ENCODE measurements around the gene HIGD1B.
"Not testable (repeated sequence)": the region's sequence is repeated elsewhere in the genome, so short reads cannot be mapped to it uniquely, and the experiment has no call there.

HIGD1B gene
- 0 reads per million in 2 donors for total RNA-seq

DNA sequence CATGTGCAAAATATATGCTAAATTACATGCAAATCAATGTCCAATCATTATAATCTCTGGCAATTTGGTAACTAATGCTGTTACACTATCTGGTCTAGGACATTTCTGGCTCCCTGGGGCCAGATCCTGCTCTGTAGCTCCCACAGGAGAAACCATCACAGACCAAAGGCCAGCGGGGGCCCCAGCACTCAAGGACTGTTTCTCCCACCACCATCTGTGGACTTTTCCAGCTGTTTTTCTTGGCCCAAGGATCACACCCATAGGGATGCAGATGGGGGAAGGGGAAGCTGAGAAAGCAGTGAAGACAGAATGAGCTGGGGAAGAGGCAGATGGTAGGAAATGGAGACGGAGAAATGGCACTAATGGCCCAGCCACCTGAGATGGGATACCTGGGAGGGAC lies at the start of gene HIGD1B:
HIGD1B (plus strand) TSS at position 298 of the 400 bp plus-strand sequence. CDS start 270 bp downstream, outside the sequence.
- no peak for DNase-seq

GRCh38 chr17:44798356-44798755 lies 49.3 kb upstream of the HIGD1B start:
- DNase-seq = no peak

DNA sequence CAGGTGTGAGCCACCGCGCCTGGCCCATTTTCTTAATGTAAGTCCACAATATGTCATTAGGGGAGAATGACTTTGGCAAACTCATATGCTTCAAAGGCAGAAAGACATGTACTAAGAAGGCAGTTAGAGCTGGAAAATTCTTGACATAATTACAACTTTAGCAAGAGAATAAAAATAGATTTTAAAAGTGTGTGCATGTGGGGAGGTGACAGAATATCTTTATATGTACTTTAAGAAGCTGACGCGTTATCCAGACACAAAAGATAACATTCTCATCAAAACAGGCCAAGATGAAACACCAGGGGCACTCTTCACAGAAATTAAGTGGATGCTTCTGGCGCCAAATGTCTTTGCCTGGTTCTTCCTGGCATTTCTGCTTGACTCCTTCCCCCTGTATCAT lies 45.8 kb upstream of the HIGD1B start:
- no peak for DNase-seq

- no peak for DNase-seq
Observed at GRCh38 chr17:44804302-44805089, 43.2 kb upstream of the HIGD1B start.

GRCh38 chr17:44807093-44807816 lies 40.4 kb upstream of the HIGD1B start:
- DNase-seq = no peak

GRCh38 chr17:44807817-44808155 lies 39.9 kb upstream of the HIGD1B start:
- no peak for DNase-seq

DNA sequence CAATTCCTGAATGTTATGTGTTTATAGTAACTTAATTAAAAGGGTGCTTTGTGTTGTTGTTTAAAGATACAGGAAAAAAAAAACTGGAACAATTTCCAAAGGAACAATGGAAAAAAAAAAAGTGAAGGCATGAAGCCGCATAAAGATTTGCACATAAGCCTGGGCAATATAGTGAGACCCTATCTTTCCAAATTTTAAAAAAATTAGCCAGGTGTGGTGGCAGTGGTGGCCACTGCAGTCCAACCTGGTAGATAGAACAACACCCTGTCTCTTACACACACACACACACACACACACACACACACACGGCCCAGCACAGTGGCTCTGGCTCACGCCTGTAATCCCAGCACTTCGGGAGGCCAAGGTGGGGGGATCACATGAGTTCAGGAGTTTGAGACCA lies 39.5 kb upstream of the HIGD1B start:
- DNase-seq = no peak

DNA sequence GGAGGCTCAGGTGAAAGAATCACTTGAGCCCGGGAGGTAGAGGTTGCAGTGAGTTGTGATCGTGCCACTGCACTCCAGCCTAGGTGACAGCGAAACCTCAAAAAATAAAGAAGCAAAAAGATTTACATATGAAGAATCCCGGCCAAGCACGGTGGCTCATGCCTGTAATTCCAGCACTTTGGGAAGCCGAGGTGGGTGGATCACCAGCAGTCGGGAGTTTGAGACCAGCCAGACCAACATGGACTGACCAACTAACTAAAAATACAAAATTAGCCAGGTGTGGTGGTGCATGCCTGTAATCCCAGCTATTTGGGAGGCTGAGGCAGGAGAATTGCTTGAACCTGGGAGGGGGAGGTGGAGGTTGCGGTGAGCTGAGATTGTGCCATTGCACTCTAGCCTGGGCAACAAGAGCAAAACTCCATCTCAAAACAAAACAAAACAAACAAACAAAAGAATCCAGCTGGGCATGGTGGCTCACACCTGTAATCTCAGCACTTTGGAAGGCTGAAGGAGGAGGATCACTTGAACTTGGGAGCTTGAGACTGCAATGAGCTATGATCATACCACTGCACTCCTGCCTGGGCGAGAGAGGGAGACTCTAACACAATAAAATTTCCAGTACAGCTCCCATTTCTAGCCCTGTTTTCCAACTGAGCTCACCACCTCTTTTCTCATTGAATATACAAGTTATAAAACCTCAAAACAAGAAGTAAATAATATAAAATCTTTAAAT lies 38.9 kb upstream of the HIGD1B start:
- DNase-seq = not testable (repeated sequence)

- no peak for DNase-seq
Observed at GRCh38 chr17:44812263-44812662, 35.4 kb upstream of the HIGD1B start.

GRCh38 chr17:44818508-44818907 lies 29.2 kb upstream of the HIGD1B start:
- not testable (repeated sequence) for DNase-seq

DNA sequence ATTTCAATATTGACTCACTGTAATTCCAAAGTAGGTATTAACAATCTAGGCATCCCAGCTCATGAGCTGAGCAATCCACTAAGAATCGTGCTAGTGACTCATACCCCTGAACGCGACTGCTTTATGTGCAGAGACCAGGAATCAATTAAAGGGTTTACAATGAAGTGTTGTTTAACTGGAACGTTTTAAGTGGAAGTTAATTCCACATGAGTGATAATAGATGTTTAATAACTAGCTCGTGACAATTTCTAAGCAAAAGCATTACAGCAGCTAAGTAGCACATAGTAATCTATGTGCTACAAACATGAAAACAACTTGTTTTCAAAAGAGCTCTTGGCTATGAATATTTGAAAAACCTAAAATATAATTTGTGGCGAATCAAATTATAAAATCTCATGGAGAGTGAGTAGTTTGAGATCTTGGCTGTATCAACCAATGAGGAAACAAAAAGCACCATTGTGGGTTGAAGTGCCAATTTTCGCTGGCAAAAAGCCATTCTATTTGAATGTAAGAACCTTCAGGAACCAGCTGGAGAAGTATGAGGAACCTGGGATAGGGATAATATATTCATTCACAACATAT lies 27.0 kb upstream of the HIGD1B start:
- DNase-seq = no peak

DNA sequence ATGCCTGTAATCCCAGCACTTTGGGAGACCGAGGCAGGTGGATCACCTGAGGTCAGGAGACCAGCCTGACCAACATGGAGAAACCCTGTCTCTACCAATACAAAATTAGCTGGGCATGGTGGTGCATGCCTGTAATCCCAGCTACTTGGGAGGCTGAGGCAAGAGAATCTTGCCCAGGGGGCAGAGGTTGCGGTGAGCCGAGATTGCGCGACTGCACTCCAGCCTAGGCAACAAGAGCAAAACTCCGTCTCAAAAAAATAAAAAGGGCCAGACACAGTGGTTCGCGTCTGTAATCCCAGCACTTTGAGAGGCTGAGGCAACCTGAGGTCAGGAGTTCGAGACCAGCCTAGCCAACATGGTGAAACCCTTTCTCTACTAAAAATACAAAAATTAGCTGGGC lies 22.4 kb upstream of the HIGD1B start:
- DNase-seq = not testable (repeated sequence)

- DNase-seq = no peak
Observed at GRCh38 chr17:44826123-44826790, 21.4 kb upstream of the HIGD1B start.

- no peak for DNase-seq
Observed at GRCh38 chr17:44827863-44828262, 19.8 kb upstream of the HIGD1B start.

DNA sequence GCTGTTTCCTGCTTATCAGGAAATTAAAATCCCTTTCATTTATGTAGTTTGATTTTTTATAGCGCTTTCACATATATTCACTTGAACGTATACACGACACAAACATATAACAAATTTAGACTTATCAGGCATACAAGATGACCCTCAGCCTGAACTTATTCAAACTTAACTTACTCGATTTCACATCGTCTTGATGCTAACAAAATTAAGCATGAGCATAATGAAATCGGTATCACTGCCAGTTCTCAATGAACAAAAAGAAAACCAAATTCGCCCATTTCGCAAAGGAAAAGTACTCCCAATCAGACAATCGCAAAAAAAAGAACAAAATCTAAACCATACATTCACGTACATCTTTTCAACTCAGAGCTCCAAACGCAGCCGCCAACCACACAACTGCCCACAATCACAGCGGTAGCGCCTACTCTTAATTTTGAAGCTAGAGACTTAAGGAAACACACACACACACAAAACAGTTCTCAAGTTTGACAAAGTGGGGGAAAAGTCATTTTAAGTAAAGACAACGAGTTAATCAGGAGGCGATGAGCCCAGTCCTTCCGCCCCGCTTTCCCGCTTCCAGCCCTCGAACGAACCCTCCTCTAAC lies 18.7 kb upstream of the HIGD1B start:
- DNase-seq = no peak

DNA sequence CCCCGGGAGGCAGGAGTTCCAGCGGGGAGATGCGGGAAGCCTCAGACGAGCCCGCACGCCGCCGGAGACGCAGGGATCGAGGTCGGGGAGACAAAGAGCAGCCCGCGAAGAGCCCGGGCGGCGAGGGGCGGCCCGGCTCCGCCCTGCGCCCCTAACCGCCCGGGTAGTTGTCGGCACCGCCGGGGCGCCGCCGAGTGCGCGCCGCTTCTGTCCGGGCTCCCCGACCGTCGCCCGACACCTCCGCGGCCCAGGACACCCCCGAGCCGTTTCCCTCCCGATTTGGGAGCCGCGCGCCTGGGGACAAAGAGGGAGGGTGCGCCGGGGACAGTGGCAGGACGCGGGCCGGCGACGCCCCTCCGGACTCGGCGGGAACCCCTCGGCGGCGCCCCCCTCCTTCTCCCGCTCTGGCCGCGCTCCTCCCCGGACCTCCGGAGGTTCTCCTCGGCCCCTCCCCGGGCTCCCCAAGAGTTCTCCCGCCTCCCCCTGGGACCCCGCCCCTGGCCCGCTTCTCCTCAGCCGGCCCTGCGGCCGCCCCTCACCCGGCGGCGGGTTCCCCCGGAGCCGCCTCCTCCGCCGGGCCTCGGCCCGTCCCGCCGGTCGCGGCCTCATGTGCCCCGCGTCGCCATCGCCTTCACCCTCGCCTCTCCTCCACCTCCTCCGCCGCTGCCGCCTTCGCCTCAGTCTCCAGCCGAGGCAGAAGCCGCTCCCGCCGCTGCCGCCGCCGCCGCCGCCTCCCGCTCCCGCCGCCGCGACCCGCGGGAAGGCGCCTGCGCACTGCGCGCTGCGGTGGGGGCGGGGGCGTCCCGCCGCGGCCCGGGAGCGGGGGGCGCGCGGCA lies 17.9 kb upstream of the HIGD1B start, which contains the start of gene GJC1:
GJC1 (minus strand) TSS at position 765 of the 836 bp plus-strand sequence. CDS start 24,470 bp downstream, outside the sequence.
- DNase-seq = no peak

DNA sequence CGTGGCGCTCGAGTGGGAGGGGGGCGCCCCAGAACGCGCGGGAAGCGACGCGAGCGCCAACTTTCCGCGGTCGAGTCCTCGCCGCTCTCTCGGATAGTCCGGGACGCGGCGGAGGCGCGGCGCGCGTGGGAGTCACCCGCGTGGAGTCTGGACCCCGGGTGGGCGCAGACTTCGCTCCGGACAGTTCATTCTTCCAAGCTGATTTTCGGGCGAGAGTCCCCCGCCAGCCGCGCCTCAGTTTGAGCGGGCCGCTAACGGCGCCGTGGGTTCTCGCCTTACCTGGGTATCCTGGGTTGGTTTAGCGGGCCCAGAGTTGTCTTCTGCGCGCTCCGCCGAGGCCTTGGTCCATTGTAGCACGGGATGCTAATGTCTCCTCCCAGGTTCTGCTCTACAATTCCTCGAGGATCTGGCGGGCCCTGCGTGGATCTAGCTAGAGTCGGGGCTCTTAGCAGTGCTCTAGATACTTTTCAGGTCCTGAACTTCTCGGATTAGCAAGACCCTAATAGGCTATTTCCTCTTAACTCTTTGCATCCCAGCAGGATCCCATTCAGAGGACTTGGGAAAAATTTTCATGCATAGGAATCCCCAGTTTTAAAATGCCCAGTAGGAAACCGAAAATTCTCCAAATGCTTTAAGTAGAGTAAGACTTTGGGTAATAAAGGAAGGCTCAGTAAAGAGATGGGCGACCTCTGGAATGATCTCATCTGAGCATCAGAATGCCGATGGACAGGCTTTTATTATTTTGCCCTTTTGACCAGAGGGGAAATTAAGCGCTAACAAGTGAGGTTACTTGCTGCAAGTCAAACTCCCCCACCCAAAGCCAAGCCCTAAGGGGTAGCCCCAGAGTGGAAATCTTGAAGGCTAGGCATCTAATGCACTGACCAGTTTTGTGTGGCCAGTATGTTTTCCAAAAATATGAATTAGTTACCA lies 17.1 kb upstream of the HIGD1B start:
- DNase-seq = no peak

GRCh38 chr17:44831371-44831770 lies 16.3 kb upstream of the HIGD1B start:
- no peak for DNase-seq

GRCh38 chr17:44832805-44833204 lies 14.9 kb upstream of the HIGD1B start:
- no peak for DNase-seq

DNA sequence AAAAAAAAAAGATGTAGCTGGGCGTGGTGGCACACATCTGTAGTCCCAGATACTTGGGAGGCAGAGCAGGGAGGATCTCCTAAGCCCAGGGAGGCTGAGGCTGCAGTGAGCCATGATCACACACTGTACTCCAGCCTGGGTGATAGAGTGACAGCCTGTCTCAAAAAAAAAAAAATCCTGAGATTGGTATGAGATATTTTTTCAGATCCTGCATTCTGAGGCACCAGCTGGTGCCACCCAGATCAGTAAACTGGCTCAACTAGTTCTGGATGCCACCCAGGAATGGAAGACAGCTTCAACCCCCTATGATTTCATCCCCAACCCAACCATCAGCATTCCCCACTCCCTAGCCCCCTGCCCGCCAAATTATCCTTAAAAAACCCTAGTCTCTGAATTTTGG lies 10.5 kb upstream of the HIGD1B start:
- DNase-seq = no peak

Data from activated gamma-delta T cell (primary cell).